Uterus (tissue), 2 donors: Measurements from ENCODE around the gene CDH15.

Source experiments
- CTCF ChIP-seq, 4 experiments: fragments of 200-600 bp in 2 of 4; fragments of 450-650 bp in 2 of 4; sonication (generic) in 2 of 4; IDR thresholded peaks; one replicate each; pipeline ENCODE4 v1.5.1; 2016 to 2019; ENCODE audit warnings: antibody characterized with exemption in 4 of 4, mild to moderate bottlenecking in 2 of 4, moderate library complexity in 1 of 4
- POLR2A ChIP-seq, 2 donors: fragments of 450-650 bp; IDR thresholded peaks; one replicate each; pipeline ENCODE4 v1.6.1; 2016; ENCODE audit warnings: antibody characterized with exemption in 2 of 2, mild to moderate bottlenecking in 1 of 2, moderate library complexity in 1 of 2

- TF ChIP-seq CTCF (IDR thresholded peaks at IDR 0.05) (no peak), POLR2A (IDR thresholded peaks at IDR 0.05) (no peak)
These were observed 24.1 kb downstream of the CDH15 start for GRCh38 chr16:89195521-89196171.
